ENCODE results near the gene ZNF710.
A peak's percentile ranks its signal among the peaks of the same experiment; 100 is the strongest.

ZNF710 gene

DNA sequence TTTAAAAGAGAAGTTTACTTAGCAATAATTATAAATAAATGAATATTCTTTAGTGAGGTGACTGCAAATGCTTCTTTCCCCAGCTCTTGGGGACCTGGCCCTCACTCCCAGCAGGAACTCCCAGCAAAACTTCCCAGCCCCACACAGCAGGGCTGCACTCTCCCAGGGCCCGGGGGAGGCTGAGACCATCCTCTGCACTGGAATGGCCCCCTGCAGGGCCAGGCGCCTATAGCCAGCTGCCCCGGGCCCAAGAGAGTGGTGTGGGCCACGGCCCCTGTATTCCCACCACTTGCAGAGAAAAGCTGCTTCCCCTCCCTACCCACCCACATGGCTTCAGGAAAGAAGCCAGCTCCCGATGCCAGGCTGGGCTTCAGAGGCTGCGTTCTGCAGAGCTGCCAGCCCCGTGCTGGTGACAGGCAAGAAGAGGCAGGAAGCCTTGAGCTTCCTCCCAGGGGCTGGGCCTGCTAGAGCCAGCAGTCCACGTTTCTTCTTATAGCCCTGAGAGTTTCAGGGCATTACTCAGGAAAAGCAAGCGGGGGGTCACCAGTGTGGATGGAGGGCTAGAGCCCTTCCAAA lies 81.1 kb downstream of the ZNF710 start:
- Histone ChIP-seq H3K9ac (ENCODE audit: low read length in 2 of 2) (no peak overlapping the region), H3K9me3 (ENCODE audit: control insufficient read depth in 2 of 2, low read length in 2 of 2) (no peaks in the 10 kb centered on the region), H3K36me3 (ENCODE audit: control insufficient read depth in 2 of 2, insufficient read depth in 2 of 2, low read length in 2 of 2) (peaks cover 31 to 48% of the 10 kb centered on the region in 2 donors), H3K27ac (ENCODE audit: low read length) (peak overlapping the region; percentile 11), H3K27me3 (ENCODE audit: control insufficient read depth in 1 of 2, insufficient read depth in 2 of 2, low read length in 2 of 2) (no peaks in the 10 kb centered on the region), H3K4me3 (ENCODE audit: low read length in 2 of 2) (no peak overlapping the region), H3K4me1 (ENCODE audit: control insufficient read depth, insufficient read depth, low read length) (peaks cover 25% of the 10 kb centered on the region)

- Histone ChIP-seq H3K27ac (ENCODE audit: low read length) (peak overlapping the region; percentile 31), H3K27me3 (ENCODE audit: control insufficient read depth in 1 of 2, insufficient read depth in 2 of 2, low read length in 2 of 2) (no peaks in the 10 kb centered on the region), H3K4me1 (ENCODE audit: control insufficient read depth, insufficient read depth, low read length) (peaks cover 35% of the 10 kb centered on the region), H3K9me3 (ENCODE audit: control insufficient read depth in 2 of 2, low read length in 2 of 2) (no peaks in the 10 kb centered on the region), H3K9ac (ENCODE audit: low read length in 2 of 2) (no peak overlapping the region), H3K4me3 (ENCODE audit: low read length in 2 of 2) (no peak overlapping the region), H3K36me3 (ENCODE audit: control insufficient read depth in 2 of 2, insufficient read depth in 2 of 2, low read length in 2 of 2) (peaks cover 38 to 53% of the 10 kb centered on the region in 2 donors)
Measured at GRCh38 chr15:90083419-90083818, 82.3 kb downstream of the ZNF710 start.

- peaks cover 39 to 52% of the 10 kb centered on the region in 2 donors for H3K36me3 ChIP-seq (ENCODE audit: control insufficient read depth in 2 of 2, insufficient read depth in 2 of 2, low read length in 2 of 2)
- no peaks in the 10 kb centered on the region for H3K9me3 ChIP-seq (ENCODE audit: control insufficient read depth in 2 of 2, low read length in 2 of 2)
- peak overlapping the region; percentile 41 for H3K27ac ChIP-seq (ENCODE audit: low read length)
Measured at GRCh38 chr15:90083954-90084607, 83.0 kb downstream of the ZNF710 start.

GRCh38 chr15:90084876-90085423 lies 83.8 kb downstream of the ZNF710 start:
- peaks cover 46 to 54% of the 10 kb centered on the region in 2 donors for H3K36me3 ChIP-seq (ENCODE audit: control insufficient read depth in 2 of 2, insufficient read depth in 2 of 2, low read length in 2 of 2)
- peaks cover 37% of the 10 kb centered on the region for H3K4me1 ChIP-seq (ENCODE audit: control insufficient read depth, insufficient read depth, low read length)
- no peaks in the 10 kb centered on the region for H3K27me3 ChIP-seq (ENCODE audit: control insufficient read depth in 1 of 2, insufficient read depth in 2 of 2, low read length in 2 of 2)
- no peak overlapping the region for H3K4me3 ChIP-seq (ENCODE audit: low read length in 2 of 2)
- H3K9me3 ChIP-seq (ENCODE audit: control insufficient read depth in 2 of 2, low read length in 2 of 2): no peaks in the 10 kb centered on the region
- H3K9ac ChIP-seq (ENCODE audit: low read length in 2 of 2): no peak overlapping the region
- peak overlapping the region; percentile 41 for H3K27ac ChIP-seq (ENCODE audit: low read length)

More at GRCh38 chr15:90083954-90084607, 83.0 kb downstream of the ZNF710 start:
- H3K27me3 ChIP-seq (ENCODE audit: control insufficient read depth in 1 of 2, insufficient read depth in 2 of 2, low read length in 2 of 2): no peaks in the 10 kb centered on the region
- H3K4me1 ChIP-seq (ENCODE audit: control insufficient read depth, insufficient read depth, low read length): peaks cover 35% of the 10 kb centered on the region
- H3K4me3 ChIP-seq (ENCODE audit: low read length in 2 of 2): no peak overlapping the region
- H3K9ac ChIP-seq (ENCODE audit: low read length in 2 of 2): no peak overlapping the region

DNA sequence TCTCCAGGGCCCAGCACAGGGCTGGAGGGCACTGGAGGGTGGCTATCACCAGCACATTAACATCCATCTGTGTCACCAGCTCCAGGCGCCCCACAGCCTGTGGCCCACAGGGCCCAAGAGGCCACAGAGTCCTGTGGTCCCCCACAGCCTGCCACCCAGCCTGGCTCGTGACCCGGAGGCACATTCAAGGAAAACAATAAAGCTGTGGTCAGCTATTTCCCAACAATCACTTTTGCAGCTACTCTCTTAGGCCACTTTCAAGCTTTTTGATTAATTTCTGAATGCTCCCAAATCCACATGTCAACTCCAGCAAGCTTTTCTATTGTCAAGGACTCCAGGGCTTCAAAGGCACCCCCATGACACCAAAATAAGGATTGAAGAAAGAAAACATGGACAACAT lies 84.4 kb downstream of the ZNF710 start:
- H3K27ac ChIP-seq (ENCODE audit: low read length): peak overlapping the region; percentile 37
- H3K4me1 ChIP-seq (ENCODE audit: control insufficient read depth, insufficient read depth, low read length): peaks cover 37% of the 10 kb centered on the region
- peaks cover 46 to 55% of the 10 kb centered on the region in 2 donors for H3K36me3 ChIP-seq (ENCODE audit: control insufficient read depth in 2 of 2, insufficient read depth in 2 of 2, low read length in 2 of 2)
- no peak overlapping the region for H3K9ac ChIP-seq (ENCODE audit: low read length in 2 of 2)
- no peaks in the 10 kb centered on the region for H3K9me3 ChIP-seq (ENCODE audit: control insufficient read depth in 2 of 2, low read length in 2 of 2)
- H3K27me3 ChIP-seq (ENCODE audit: control insufficient read depth in 1 of 2, insufficient read depth in 2 of 2, low read length in 2 of 2): no peaks in the 10 kb centered on the region
- H3K4me3 ChIP-seq (ENCODE audit: low read length in 2 of 2): no peak overlapping the region

- peak overlapping the region; percentile 46 for H3K27ac ChIP-seq (ENCODE audit: low read length)
- H3K27me3 ChIP-seq (ENCODE audit: control insufficient read depth in 1 of 2, insufficient read depth in 2 of 2, low read length in 2 of 2): no peaks in the 10 kb centered on the region
- no peaks in the 10 kb centered on the region for H3K9me3 ChIP-seq (ENCODE audit: control insufficient read depth in 2 of 2, low read length in 2 of 2)
- no peak overlapping the region for H3K4me3 ChIP-seq (ENCODE audit: low read length in 2 of 2)
- no peak overlapping the region for H3K9ac ChIP-seq (ENCODE audit: low read length in 2 of 2)
- peaks cover 31% of the 10 kb centered on the region for H3K4me1 ChIP-seq (ENCODE audit: control insufficient read depth, insufficient read depth, low read length)
- H3K36me3 ChIP-seq (ENCODE audit: control insufficient read depth in 2 of 2, insufficient read depth in 2 of 2, low read length in 2 of 2): peaks cover 46 to 62% of the 10 kb centered on the region in 2 donors
Measured at GRCh38 chr15:90086868-90087268, 85.7 kb downstream of the ZNF710 start.

DNA sequence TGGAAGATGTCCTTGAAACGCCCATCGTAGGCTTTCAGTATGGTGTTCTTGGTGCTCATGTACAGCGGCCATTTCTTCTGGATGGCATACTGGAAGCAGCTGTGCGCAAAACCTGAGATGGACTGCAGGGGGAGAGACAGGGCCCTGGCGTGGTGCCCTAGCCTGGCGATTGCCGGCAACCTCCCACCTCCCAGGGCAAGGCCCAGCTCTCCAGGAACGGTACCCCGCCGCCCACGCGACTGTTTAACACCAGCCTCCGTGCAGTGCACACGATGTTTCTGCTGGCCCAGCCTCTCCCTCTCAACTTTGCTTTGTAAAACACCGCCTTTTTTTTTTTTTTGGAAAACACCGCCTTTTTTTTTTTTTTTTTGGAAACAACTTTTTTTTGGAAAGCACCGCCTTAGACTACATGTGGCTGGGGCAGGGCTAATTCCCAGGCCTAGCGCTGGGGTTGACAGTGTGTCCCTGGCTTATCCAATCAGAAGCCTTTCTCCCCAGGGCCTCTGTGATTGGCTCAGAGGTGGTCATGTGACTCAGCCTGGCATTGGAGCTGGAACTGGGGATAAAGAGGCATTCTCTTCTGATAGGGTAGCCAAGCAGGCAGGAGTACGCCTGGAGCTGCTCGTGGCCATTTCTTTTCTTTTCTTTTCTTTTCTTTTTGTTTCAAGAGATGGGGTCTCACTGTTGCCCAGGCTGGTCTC lies 86.5 kb downstream of the ZNF710 start:
- peaks cover 27% of the 10 kb centered on the region for H3K4me1 ChIP-seq (ENCODE audit: control insufficient read depth, insufficient read depth, low read length)
- no peaks in the 10 kb centered on the region for H3K27me3 ChIP-seq (ENCODE audit: control insufficient read depth in 1 of 2, insufficient read depth in 2 of 2, low read length in 2 of 2)
- no peaks in the 10 kb centered on the region for H3K9me3 ChIP-seq (ENCODE audit: control insufficient read depth in 2 of 2, low read length in 2 of 2)
- H3K36me3 ChIP-seq (ENCODE audit: control insufficient read depth in 2 of 2, insufficient read depth in 2 of 2, low read length in 2 of 2): peaks cover 46 to 62% of the 10 kb centered on the region in 2 donors
- peak overlapping the region; percentile 46 for H3K27ac ChIP-seq (ENCODE audit: low read length)
- no peak overlapping the region for H3K4me3 ChIP-seq (ENCODE audit: low read length in 2 of 2)
- H3K9ac ChIP-seq (ENCODE audit: low read length in 2 of 2): no peak overlapping the region

- Histone ChIP-seq H3K9ac (ENCODE audit: low read length in 2 of 2) (no peak overlapping the region), H3K9me3 (ENCODE audit: control insufficient read depth in 2 of 2, low read length in 2 of 2) (no peaks in the 10 kb centered on the region), H3K4me3 (ENCODE audit: low read length in 2 of 2) (no peak overlapping the region), H3K27me3 (ENCODE audit: control insufficient read depth in 1 of 2, insufficient read depth in 2 of 2, low read length in 2 of 2) (no peaks in the 10 kb centered on the region), H3K4me1 (ENCODE audit: control insufficient read depth, insufficient read depth, low read length) (peaks cover 33% of the 10 kb centered on the region), H3K36me3 (ENCODE audit: control insufficient read depth in 2 of 2, insufficient read depth in 2 of 2, low read length in 2 of 2) (peaks cover 30 to 40% of the 10 kb centered on the region in 2 donors), H3K27ac (ENCODE audit: low read length) (no peak overlapping the region)
Measured at GRCh38 chr15:90090226-90090848, 89.2 kb downstream of the ZNF710 start.

DNA sequence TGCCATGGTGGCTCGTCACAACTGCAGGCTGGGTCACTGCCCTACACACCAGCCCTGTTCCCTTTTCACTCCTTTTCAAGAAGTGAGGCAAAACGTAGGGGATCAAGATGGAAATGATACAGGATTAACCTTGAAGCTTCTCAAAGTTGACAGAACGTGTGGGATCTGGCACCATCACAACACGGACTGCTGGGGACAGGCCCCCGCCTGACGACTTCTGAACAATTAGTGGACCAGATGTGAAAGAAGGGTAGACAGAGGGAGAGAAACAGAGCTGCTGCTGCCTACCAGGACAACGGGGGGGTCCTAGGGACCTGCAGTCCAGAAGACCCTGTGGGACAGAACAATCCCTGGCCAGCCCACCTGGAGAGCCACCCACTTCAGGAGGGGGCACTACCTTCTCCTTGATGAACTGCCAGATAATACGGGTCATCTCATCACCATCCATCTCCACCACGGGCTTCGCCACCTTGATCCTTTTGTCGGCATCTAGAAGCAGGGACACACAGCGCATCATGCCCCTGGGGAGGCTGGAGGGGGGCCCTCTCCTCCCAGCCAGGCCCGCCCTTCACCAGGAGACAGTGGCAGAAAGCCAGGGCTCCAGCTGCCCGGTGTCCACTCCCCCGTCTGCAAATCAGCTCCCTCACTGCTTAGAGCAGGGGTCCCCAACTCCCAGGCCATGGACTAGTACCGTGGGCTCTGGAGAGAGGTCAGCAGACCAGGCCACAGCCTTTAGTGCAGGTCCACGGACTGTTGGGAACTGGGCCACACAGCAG lies 90.2 kb downstream of the ZNF710 start:
- Histone ChIP-seq H3K27ac (ENCODE audit: low read length) (no peak overlapping the region), H3K4me3 (ENCODE audit: low read length in 2 of 2) (no peak overlapping the region), H3K9ac (ENCODE audit: low read length in 2 of 2) (no peak overlapping the region), H3K27me3 (ENCODE audit: control insufficient read depth in 1 of 2, insufficient read depth in 2 of 2, low read length in 2 of 2) (no peaks in the 10 kb centered on the region), H3K4me1 (ENCODE audit: control insufficient read depth, insufficient read depth, low read length) (peaks cover 36% of the 10 kb centered on the region), H3K36me3 (ENCODE audit: control insufficient read depth in 2 of 2, insufficient read depth in 2 of 2, low read length in 2 of 2) (peaks cover 30 to 35% of the 10 kb centered on the region in 2 donors), H3K9me3 (ENCODE audit: control insufficient read depth in 2 of 2, low read length in 2 of 2) (no peaks in the 10 kb centered on the region)

GRCh38 chr15:90095521-90095959 lies 94.4 kb downstream of the ZNF710 start:
- H3K9me3 ChIP-seq (ENCODE audit: control insufficient read depth in 2 of 2, low read length in 2 of 2): no peaks in the 10 kb centered on the region
- peaks cover 61% of the 10 kb centered on the region for H3K4me1 ChIP-seq (ENCODE audit: control insufficient read depth, insufficient read depth, low read length)
- no peak overlapping the region for H3K4me3 ChIP-seq (ENCODE audit: low read length in 2 of 2)
- peaks cover 2 to 6% of the 10 kb centered on the region in 2 donors for H3K36me3 ChIP-seq (ENCODE audit: control insufficient read depth in 2 of 2, insufficient read depth in 2 of 2, low read length in 2 of 2)
- H3K27me3 ChIP-seq (ENCODE audit: control insufficient read depth in 1 of 2, insufficient read depth in 2 of 2, low read length in 2 of 2): no peaks in the 10 kb centered on the region
- H3K27ac ChIP-seq (ENCODE audit: low read length): no peak overlapping the region
- H3K9ac ChIP-seq (ENCODE audit: low read length in 2 of 2): peak overlapping the region in 1 of 2 donors; percentile 8

All from stomach smooth muscle (tissue), 2 donors.